GM11168 (cell line): ENCODE data around the gene ITCH.
"Not testable (repeated sequence)": the region's sequence is repeated elsewhere in the genome, so short reads cannot be mapped to it uniquely, and the experiment has no call there.

Source experiments
- in situ Hi-C: fragments of 300-500 bp; cut with MboI; formaldehyde crosslinking; loops from one replicate; pipeline ENCODE4 v1.12.0; 2022; ENCODE audit warnings: low sequenced_read_pairs; ENCODE audit not compliant: unreplicated experiment

Gene ITCH

DNA sequence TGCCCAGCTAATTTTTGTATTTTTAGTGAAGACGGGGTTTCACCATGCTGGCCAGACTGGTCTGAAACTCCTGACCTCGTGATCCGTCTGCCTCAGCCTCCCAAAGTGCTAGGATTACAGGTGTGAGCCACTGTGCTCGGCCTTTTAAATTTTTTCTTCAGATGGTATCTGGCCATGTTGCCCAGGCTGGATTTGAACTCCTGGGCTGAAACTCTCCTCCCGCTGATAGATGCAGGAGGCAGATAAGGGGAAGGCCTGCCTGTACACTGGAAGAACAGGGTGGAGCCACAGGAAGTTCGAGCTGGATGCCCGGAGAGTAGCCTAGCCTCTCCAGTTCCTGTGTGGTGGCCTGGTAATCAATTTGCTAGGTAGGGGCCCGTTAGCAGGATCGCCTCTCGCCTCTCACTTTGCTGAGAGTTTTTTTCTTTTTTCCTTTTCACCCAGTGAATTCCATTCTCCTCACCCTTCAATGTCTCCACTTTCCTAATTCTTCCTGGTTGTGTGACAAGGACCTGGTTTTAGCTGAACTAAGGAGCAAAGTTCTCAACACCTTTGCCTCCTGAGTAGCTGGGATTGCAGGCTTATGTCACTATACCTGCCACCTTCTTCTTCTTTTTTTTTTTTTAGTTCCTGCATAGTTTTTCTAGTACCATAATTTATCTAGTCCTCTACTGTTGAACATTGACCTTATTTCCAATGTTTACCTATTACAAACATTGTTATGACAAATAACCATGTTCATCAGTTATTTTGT is 19.4 kb upstream of the ITCH start:
- in situ Hi-C loops: no loop called here

DNA sequence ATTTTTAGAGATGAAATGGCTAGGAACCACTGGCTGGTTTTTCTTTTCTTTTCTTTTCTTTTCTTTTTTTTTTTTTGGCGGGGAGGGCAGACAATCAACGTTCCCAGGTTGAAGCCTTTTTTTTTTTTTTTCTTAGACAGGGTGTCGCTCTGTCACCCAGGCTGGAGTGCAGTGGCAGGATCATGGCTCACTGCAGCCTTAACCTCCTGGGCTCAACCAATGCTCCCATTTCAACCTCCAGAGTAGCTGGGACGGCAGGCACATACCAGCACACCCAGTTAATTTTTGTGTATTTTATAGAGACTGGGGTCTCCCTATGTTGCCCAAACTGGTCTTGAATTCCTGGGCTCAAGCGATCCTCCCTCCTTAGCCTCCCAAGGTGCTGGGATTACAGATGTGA is 18.8 kb upstream of the ITCH start:
- in situ Hi-C loops: no loop called here

DNA sequence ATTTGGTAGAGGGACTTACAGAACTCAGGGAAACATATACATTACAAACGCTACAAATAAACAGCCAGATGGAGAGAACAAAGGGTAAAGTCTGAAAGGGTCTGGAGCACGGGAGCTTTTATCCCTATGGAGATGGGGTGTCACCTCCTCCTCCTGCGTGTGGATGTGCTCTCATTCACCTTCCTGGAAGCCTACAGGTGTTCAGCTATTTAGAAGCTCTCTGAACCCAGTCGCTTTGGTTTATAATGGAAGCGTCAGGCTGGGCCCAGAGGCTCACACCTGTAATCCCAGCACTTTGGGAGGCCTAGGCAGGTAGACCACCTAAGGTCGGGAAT is 17.7 kb upstream of the ITCH start:
- in situ Hi-C loops: no loop called here

DNA sequence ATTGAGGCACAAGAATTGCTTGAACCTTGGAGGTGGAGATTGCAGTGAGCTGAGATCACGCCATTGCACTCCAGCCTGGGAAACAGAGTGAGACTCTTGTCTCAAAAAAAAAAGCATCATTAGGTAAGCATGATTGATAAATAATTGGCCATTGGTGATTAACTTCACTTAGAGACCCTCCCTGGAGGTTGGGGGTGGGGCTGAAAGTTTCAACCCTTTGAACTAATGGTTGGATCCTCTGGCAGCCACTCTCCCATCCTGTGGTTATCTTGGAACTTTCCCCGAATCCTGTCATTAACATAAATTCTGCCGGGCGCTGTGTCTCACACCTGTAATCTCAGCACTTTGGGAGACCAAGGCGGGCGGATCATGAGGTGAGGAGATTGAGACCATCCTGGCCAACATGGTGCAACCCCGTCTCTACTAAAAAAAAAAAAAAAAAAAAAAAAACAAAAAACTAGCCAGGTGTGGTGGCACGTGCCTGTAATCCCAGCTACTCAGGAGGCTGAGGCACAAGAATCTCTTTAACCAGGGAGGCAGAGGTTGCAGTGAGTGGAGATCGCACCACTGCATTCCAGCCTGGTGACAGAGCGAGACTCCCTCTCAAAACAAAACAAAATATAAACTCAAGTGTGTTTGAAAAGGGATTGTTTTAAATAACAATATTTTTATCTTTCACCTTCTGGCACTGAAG is 17.1 kb upstream of the ITCH start:
- in situ Hi-C loops: not testable (repeated sequence)

DNA sequence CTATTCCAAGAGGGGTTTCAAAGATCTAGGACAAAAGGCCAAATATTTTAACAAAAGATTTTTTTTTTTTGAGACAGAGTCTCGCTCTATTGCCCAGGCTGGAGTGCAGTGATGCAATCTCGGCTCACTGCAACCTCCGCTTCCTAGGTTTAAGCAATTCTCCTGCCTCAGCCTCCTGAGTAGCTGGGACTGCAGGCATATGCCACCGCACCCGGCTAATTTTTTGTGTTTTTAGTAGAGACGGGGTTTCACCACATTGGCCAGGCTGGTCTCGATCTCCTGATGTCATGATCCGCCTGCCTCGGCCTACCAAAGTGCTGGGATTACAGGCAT is 16.6 kb upstream of the ITCH start:
- in situ Hi-C loops: not testable (repeated sequence)

DNA sequence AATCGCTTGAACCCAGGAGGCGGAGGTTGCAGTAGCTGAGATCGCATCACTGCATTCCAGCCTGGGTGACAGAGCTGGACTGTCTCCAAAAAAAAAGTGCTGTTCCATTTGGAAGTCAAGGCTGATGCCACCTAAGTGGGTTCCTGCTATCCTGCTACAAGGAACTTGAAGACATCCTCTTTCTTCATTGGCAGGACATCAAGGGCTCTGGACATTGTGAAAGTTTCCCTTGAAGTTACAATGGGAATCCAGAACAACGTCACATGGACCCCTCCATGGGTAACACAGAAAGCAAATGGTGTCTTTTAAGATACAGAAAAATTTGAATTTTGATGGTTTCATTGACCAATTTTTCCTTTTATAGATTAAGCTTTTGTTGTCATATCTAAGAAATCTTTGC is 15.5 kb upstream of the ITCH start:
- in situ Hi-C loops: no loop called here

DNA sequence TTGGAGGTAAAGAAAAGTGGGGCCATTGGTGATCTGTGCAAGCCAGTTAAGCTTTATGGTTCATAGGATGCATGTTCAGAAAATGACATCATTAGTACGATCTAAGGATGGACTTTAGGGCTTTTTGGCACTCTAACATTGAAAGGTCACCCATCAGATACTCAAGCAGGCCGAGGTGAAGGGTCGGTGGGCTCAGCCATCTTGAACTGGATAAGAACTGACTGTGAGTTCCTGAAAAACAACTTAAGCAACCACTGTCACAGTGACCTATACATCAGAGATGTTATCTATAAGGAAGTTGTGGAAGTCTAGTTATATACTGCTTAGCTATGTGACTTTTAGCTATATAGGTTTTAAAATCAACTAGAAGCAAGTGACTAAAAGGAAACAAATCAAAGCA is 13.0 kb upstream of the ITCH start:
- in situ Hi-C loops: no loop called here

DNA sequence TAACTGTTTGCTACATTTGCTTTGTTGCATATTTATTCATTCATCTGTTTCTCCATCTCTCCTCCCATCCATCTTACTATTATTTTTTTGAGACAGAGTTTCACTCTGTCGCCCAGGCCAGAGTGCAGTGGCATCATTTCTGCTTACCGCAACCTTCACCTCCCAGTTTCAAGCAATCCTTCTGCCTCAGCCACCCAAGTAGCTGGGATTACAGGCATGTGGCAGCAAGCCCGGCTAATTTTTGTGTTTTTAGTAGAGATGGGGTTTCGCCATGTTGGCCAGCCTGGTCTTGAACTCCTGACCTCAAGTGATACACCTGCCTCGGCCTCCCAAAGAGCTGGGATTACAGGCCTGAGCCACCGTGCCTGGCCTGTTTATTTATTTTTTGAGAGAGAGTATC is 9.6 kb upstream of the ITCH start:
- in situ Hi-C loops: not testable (repeated sequence)

DNA sequence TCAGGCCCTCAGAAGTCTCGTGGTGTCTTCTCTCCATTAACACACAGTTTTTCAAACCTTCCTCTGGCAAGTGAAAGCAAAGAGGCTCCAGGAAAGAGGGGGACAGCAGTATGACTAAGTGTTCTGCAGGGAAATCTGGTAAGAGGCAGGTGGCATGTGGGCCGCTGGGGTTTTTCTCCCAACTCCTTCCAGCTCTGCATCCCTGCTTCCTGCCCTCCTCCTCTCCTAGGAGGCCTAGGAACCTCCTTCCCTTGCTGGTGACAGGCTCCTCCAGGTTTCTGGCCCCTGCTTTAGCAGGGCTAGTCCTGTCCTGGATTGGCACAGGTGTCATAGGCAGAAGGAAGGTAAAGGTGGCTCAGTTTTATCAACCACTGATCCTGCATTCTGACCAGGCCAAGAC is 7.6 kb upstream of the ITCH start:
- in situ Hi-C loops: no loop called here

DNA sequence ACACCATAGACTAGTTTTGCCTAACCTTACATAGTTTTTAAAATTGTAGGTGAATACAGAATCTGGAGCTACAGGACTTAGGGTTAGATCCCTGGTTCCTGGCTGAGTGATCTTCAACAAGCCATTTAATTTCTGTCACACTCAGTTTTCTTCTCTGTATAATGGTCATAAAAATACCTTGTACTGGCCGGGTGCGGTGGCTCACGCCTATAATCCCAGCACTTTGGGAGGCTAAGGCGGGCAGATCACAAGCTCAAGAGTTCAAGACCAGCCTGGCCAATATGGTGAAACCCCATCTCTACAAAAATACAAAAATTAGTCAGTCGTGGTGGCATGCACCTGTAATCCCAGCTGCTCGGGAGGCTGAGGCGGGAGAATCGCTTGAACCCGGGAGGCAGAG is 3.3 kb upstream of the ITCH start:
- in situ Hi-C loops: not testable (repeated sequence)

DNA sequence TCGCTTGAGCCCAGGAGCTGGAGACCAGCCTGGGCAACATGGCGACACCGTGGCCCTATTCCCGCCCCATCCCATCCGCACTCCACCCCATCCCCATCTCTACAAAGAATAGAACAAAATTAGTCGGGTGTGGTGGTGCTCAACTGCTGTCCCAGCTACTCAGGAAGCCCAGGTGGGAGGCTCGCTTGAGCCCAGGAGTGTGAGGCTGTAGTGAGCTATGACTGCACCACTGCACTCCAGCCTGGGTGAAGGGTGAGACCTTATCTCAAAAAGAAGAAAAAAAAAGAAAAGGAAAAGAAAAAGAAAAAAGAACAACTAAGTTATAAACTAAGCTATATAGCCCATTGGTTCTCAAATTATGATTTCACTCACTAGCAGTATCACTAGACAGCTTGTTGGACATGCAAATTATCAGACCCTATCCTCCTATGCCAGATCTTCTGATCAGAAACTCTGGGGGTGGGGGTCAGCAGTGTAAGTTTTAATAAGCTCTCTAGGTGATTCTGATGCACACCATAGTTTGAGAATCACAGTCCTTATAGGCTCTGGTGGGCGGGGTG is 491 bp upstream of the ITCH start:
- in situ Hi-C loops: no loop called here

DNA sequence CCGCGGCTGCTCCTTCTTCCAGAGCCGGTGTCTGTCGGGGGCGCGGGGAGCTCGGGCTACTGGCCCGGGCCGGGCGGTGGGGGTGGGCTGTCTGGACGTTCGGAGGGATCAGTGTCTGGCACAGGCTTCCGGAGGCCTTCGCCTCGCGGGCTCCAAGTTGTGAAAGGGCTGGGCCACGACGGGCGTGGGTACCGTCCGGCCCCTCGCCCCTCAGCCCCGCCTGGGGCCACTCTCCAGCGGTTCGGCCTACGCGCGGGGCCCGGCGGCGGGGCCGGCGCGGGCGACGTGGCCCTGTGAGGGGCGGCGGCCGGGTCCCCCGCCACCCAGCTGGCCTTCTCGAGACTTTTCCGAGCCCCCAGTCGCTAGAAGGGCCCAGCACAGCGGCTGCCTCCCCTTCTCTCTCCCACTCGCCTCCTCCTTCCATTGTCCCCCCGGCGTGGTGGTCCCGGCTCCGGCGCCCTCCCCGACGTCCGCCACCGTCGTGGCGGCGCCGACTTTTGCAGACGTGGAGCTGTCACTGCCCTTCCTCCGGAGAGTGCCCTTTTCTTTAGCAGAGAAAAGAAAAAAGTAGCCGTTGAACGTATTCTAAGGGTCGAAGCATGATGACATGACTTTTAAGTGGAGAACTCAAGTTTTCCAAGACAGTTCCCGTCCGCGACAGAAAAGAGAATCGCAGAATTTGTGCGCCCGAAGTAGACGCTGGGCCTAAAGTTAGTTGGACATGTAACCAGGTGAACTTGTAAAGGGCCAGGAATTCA is 571 bp downstream of the ITCH start:
- in situ Hi-C loops: no loop called here

DNA sequence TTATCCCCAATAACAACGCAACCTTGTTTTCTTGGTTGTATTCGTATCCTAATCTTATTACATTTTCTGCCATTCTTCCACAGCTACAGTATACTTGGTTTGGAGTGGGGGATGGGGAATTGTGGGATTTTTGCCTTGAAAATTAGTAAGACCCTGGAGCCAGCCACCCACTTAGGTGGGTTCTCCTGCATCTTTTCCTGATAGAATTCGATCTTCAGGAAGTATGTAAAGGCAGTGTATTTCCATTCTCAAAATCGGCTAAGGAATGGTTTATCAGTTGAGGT is 1.1 kb downstream of the ITCH start:
- in situ Hi-C loops: no loop called here

DNA sequence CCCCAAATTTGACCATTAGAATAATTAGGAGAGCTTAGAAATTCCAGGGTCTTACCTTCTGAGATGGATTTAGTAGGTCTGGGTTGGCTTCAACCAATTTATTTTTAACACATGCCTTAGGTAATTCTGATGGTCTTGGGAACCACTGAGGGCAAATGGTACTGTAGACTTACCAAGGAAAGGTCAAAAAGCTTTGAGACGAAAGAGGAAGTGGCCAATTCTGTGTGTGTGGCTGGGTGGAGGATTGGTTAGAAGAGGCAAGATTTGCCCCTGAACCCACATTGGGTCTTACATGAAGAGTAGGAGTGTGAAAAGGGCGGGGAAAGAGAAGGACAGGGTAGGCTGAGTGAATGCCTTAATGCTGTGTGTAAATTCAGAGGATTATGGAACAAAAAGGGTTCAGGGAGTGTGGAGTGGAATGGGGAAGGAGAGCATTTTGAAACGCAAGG is 2.7 kb downstream of the ITCH start:
- in situ Hi-C loops: no loop called here

DNA sequence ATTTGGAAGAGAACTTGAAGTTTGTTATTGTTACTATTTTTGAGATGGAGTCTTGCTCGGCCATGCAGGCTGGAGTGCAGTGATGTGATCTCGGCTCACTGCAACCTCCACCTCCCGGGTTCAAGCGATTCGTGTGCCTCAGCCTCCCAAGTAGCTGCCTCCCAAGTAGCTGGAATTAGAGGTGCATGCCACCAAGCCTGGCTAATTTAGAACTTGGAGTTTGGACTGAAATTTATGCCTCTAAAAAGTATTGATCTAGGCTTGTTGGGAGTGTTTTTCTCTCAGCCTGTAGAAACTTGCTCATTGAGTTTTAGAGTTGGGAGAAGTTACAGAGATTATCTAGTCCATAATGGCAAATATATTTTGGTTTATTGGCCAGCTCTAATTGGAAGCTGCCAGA is 4.1 kb downstream of the ITCH start:
- in situ Hi-C loops: no loop called here

DNA sequence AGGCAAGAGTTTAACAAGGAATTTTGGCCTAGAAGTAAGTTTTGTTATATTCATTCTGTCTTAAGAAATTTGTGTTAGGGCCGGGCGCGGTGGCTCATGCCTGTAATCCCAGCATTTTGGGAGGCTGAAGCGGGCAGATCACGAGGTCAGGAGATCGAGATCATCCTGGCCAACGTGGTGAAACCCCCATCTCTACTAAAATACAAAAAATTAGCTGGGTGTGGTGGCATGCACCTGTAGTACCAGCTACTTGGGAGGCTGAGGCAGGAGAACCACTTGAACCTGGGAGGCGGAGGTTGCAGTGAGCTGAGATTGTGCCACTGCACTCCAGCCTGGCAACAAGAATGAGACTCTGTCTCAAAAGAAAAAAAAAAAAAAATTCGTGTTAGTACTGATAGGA is 4.8 kb downstream of the ITCH start:
- in situ Hi-C loops: not testable (repeated sequence)

DNA sequence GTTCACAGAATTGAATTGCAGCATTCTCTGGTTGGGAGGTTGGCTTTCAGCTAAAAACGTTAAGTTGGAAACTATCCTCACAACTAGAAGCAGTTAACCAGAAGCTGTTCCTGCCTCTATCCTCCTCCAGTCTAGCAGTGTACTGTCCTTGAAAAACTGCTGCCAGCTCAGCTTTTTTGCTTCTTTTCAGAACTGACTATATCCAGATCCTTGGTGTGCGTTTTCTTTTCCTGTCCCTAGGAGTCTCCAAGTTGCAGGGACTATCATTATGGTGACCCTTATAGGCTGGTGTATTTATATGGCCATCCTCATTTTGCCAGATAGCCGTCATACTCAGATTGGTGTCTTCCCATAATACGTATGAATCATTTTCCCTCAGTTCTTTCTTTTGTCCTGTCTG is 5.5 kb downstream of the ITCH start:
- in situ Hi-C loops: no loop called here

DNA sequence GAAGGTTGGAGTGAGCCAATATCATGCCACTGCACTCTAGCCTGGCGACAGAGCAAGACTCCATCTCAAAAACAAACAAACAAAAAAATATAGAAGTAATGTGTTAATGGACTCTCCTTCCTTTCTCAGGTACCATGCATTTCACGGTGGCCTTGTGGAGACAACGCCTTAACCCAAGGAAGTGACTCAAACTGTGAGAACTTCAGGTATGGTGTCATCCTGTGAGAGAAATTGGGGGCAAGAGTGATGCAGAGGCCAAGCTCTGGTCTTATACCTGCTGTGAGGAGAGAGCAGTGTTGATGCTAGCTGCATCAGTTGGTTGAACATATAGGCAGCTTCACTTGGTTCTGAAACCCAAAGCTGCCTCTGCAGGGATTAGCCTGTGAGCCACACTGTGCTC is 6.2 kb downstream of the ITCH start:
- in situ Hi-C loops: no loop called here

DNA sequence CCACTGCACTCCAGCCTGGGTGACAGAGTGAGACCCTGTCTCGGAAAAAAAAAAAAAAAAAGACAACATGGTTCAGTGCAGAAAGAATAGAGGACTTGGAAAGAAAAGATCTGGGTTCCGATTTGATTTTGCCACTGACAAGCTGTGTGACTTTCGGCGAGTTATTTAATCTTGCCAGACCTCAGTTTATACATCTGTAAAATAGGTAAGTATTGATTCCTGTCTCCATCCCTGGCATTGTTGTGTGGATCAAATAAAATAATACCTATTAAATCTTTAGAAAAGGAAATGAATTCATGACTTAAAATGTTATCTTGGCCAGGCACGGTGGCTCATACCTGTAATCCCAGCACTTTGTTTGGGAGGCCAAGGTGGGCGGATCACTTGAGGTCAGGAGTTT is 7.0 kb downstream of the ITCH start:
- in situ Hi-C loops: no loop called here

DNA sequence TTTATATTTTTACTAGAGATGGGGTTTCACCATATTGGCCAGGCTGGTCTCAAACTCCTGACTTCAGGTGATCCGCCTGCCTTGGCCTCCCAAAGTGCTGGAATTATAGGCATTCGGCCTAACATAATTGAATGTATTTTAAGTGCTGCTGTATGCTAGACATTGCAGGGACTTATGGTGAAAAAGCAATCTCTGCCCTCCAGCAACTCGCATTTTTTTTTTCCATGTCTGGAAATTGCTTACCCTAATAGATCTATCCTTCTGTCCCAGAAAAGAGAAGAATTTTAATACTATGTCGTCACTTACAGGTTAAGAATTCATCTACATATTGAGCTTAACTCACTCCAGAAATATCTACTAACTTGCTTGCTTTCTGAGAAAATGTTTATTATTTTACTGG is 10.4 kb downstream of the ITCH start:
- in situ Hi-C loops: no loop called here

DNA sequence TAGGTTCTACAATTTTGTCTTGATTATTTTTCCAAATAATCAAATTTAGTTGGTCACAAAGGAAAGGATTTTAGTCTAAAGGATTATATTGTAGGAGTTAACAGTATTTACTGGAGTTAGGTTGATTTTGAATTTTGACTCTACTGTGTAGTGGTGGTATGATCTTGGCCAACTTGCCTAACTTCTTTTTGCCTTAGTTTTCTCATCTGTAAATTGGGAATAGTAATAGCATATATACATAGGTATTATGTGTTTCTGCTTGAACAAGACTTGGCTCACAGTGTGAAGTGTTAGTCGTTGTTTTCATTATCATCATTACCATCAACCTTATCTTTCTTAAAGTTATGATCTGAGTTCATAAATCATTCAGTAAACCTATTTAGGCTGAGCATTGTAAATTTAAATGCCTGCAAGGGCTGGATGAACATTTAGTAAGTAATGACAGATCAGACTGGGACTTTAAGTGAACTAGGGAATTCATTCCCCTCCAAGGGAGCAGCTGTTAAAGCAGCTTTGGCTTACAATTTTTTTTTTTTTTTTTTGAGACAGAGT is 11.2 kb downstream of the ITCH start:
- in situ Hi-C loops: no loop called here
